Mesothelial cell of epicardium (in vitro differentiated cells): ENCODE results near the gene RDH12. TPM values are rescaled to one million over a fixed set of nuclear protein-coding genes. Genes with fewer than 3 reads are reported as not detected.

ENCODE experiments used
- DNase-seq, 2 experiments: peaks; one replicate each; pipeline ENCODE4 v3.0.0; 2021; ENCODE audit warnings: low spot score in 2 of 2; ENCODE audit not compliant: unreplicated experiment in 2 of 2
- H3K27ac Mint-ChIP-seq: 2 replicates; pipeline ENCODE4 v1.8.0; 2021; ENCODE audit warnings: mixed read lengths
- H3K27me3 Mint-ChIP-seq: 2 replicates; pipeline ENCODE4 v1.8.0; 2021; ENCODE audit warnings: low read depth, mixed read lengths
- H3K36me3 Mint-ChIP-seq: 2 replicates; pipeline ENCODE4 v1.8.0; 2021; ENCODE audit warnings: mixed read lengths
- H3K4me1 Mint-ChIP-seq: 2 replicates; pipeline ENCODE4 v1.8.0; 2021; ENCODE audit warnings: mixed read lengths
- H3K4me3 Mint-ChIP-seq: 2 replicates; pipeline ENCODE4 v1.8.0; 2021; ENCODE audit warnings: mild to moderate bottlenecking, moderate library complexity, mixed read lengths
- H3K9me3 Mint-ChIP-seq: 2 replicates; pipeline ENCODE4 v1.8.0; 2021; ENCODE audit warnings: mixed read lengths
- total RNA-seq: library from RNA; stranded (reverse); gene quantifications from 3 replicates; pipeline ENCODE4 v1.2.1, GENCODE V29; 2021
- TF ChIP-seq, protein P1 (sequence below): fragments of 200-600 bp; sonication (generic); IDR thresholded peaks from one replicate; pipeline ENCODE4 v1.5.0; 2021; ENCODE audit warnings: antibody characterized with exemption; ENCODE audit not compliant: unreplicated experiment

Gene RDH12
- total RNA-seq, 1 donor from 2014 or later: not detected

DNA sequence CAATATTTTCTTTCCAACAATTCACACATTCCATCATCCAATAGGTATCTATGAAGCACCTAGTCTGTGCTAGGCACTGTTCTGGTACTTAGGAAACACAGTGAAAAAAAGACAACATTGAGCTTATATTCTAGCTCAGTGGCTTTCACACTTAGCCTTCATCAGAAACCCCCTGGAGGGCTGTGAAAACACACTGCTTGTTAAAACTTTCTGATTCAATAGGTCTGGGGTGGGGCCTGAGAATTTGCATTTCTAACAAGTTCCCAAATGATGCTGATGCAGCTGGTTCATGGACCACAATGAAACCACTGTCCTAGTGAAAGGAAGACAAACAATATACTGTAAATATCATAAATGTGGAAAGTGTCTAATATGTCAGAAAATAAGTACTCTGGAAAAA is 33.1 kb upstream of the RDH12 start:
- Mint-ChIP-seq H3K9me3 (no peaks in the 10 kb centered on the region), H3K27me3 (no peaks in the 10 kb centered on the region), H3K36me3 (no peaks in the 10 kb centered on the region), H3K27ac (no peak overlapping the region), H3K4me1 (peaks cover 9% of the 10 kb centered on the region), H3K4me3 (no peak overlapping the region)
- DNase-seq: no peak
- TF ChIP-seq, protein P1, sequence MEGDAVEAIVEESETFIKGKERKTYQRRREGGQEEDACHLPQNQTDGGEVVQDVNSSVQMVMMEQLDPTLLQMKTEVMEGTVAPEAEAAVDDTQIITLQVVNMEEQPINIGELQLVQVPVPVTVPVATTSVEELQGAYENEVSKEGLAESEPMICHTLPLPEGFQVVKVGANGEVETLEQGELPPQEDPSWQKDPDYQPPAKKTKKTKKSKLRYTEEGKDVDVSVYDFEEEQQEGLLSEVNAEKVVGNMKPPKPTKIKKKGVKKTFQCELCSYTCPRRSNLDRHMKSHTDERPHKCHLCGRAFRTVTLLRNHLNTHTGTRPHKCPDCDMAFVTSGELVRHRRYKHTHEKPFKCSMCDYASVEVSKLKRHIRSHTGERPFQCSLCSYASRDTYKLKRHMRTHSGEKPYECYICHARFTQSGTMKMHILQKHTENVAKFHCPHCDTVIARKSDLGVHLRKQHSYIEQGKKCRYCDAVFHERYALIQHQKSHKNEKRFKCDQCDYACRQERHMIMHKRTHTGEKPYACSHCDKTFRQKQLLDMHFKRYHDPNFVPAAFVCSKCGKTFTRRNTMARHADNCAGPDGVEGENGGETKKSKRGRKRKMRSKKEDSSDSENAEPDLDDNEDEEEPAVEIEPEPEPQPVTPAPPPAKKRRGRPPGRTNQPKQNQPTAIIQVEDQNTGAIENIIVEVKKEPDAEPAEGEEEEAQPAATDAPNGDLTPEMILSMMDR: no peak

DNA sequence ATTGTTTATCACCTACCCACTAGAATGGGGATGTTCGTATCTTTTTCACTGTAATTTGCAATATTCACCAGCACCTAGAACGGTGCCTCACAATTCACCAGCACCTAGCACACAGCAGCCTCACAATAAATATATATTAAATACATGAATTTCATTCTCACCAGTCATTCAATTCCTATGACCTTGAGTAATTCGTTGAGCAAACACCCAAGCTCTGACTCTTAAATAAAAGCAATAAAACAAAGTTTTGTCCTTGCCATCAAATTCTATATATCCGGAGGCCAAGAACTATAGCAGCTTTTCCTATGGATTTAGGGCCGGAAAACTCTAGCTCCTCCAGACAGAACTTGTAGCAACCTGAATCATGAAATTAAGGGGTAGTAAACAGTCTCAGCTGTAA is 28.2 kb upstream of the RDH12 start:
- Mint-ChIP-seq H3K4me1 (peaks cover 14% of the 10 kb centered on the region), H3K4me3 (peak overlapping the region; percentile 96), H3K9me3 (no peaks in the 10 kb centered on the region), H3K27ac (peak overlapping the region; percentile 90), H3K36me3 (peaks cover 5% of the 10 kb centered on the region), H3K27me3 (no peaks in the 10 kb centered on the region)
- DNase-seq: no peak
- TF ChIP-seq, protein P1: no peak

GRCh38 chr14:67674139-67674479 is 27.6 kb upstream of the RDH12 start:
- Mint-ChIP-seq H3K4me3 (peak overlapping the region; percentile 96), H3K27ac (peak overlapping the region; percentile 90), H3K4me1 (peaks cover 14% of the 10 kb centered on the region), H3K9me3 (no peaks in the 10 kb centered on the region), H3K36me3 (peaks cover 5% of the 10 kb centered on the region), H3K27me3 (no peaks in the 10 kb centered on the region)
- TF ChIP-seq, protein P1: no peak
- DNase-seq: peak; percentile 60 to 83

GRCh38 chr14:67674480-67675218 is 27.0 kb upstream of the RDH12 start, which contains the start of gene VTI1B:
Gene VTI1B (minus strand): TSS chr14:67674632. CDS start chr14:67674489, 143 bp downstream.
- TF ChIP-seq, protein P1: no peak
- no peaks in the 10 kb centered on the region for H3K9me3 Mint-ChIP-seq
- H3K4me3 Mint-ChIP-seq: peak within 1 kb of the TSS; percentile 96
- no peaks in the 10 kb centered on the region for H3K27me3 Mint-ChIP-seq
- peak; percentile 53 to 75 for DNase-seq
- H3K27ac Mint-ChIP-seq: peak within 1 kb of the TSS; percentile 99
- peaks cover 5% of the 10 kb centered on the region for H3K36me3 Mint-ChIP-seq
- H3K4me1 Mint-ChIP-seq: peaks cover 14% of the 10 kb centered on the region

- H3K36me3 Mint-ChIP-seq: peaks cover 5% of the 10 kb centered on the region
Measured at GRCh38 chr14:67675219-67675582, 26.5 kb upstream of the RDH12 start.

More at GRCh38 chr14:67675219-67675582, 26.5 kb upstream of the RDH12 start:
- Mint-ChIP-seq H3K4me1 (peaks cover 14% of the 10 kb centered on the region), H3K4me3 (peak overlapping the region; percentile 96), H3K27me3 (no peaks in the 10 kb centered on the region), H3K27ac (peak overlapping the region; percentile 99), H3K9me3 (no peaks in the 10 kb centered on the region)
- TF ChIP-seq, protein P1: no peak
- no peak for DNase-seq
